ENCODE measurements around the gene EIF2S2.

Gene EIF2S2

GRCh38 chr20:34090645-34091044 lies 21.4 kb downstream of the EIF2S2 start:
- in situ Hi-C loops (cut with MboI; ENCODE audit: low sequenced_read_pairs) = no loop called here

DNA sequence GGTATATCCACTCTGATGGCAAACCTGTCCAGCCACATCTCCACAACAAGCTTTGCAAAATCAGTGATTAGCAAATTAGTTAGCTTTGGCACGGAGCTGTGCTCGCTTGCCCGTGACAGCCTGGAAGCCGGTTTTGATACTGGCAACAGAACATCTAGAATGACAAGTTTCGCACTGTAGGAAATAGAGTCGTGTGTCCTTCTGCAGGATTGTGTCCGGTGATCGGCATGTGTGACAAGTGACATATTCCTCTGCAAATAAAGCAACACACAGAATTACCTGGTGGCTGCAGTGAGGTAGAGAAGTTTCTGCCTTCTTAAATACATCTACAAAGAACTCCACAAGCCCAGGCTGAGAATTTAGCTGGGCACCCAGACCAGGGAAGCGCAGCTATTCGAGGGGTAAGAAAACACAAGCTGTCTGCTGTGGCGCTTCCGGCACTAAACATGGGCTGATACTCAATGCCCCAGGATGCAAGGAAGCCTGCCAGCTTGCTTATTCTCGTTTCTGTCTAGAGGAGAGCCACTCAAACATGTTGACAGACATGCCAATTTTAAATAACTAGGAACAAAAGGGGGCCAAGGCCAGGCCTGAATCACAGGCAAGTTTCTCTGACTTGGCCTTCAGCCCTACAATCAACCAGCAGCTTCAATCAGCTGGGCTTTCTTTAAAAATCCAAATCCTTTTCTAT lies 22.2 kb downstream of the EIF2S2 start:
- in situ Hi-C loops (cut with MboI; ENCODE audit: low sequenced_read_pairs) = no loop called here

DNA sequence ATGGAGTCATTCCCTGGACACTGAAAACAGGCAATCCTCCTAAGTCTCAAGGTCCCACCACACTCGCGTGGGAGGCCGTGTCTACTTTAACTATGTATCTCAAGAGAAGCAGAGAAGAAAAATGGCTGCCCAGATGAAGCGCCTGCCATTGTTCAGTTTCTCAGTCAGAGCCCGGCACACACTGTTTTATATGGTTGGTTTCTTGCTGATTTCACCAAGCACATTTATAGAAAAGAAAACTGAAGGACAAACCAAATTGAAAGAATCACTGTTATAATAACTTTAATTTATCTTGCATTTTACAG lies 22.9 kb downstream of the EIF2S2 start:
- in situ Hi-C loops (cut with MboI; ENCODE audit: low sequenced_read_pairs) = no loop called here

DNA sequence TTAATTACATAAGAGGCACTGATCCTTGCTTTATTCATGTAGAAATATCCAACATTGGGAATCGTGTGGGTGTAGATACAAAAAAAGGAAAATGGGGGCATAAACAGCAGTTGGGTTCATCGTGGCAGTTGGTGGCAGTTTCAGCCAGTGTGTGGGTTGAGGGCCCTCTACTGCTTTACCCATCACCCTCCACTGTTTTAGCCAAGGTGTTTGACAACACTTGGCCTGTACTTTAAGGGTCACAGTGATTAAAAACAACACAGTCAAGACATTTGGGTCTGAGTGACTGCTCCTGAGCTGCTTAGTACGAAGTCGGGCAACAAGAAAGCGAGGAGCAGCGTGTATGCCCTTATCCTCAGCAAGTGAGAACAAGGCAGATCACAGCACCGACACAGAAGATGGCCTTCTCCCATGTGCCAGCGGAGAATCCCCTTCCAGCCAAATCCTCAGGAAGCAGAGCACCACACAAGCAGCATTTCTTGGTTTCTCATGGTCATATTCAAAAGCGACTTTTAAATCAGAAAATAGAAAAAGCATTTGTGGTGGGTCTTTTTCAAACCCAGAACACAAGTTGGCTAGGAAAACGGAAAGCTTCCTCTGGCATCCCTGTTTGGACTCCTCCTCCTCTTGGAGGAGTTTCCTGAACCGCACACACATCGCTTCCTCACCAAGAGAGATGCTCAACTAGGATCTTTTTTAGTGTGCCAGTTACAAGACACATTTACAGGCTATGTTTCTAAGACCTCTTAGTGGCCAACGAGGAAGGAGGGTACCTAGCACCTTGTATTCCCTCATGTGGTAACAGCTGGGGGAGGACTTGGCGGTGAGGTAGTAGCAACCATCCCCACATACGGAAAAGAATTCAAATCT lies 23.5 kb downstream of the EIF2S2 start:
- in situ Hi-C loops (cut with MboI; ENCODE audit: low sequenced_read_pairs) = no loop called here

- in situ Hi-C loops (cut with MboI; ENCODE audit: low sequenced_read_pairs) = no loop called here
Observed at GRCh38 chr20:34085544-34086040, 26.5 kb downstream of the EIF2S2 start.

- in situ Hi-C loops (cut with MboI; ENCODE audit: low sequenced_read_pairs) = no loop called here
Observed at GRCh38 chr20:34084227-34084923, 27.7 kb downstream of the EIF2S2 start.

DNA sequence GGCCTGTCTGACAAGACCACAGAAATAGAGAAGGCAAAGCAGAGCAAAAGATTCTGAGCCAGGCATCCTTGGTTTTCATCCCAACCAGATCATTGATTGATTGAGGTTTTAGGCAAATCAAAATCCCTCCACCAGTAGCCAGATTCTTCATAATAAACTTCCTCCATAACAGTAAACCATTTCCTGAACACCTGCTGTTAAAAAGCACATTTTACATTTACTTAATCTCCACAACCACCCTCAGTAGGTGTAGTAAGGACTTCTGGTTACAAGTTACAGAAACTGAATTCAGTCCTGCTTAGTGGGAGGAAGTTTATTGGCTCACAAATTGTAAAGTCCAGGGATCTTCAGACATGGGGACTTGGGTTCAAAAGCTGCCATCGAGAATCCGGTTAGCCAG lies 28.3 kb downstream of the EIF2S2 start:
- in situ Hi-C loops (cut with MboI; ENCODE audit: low sequenced_read_pairs) = no loop called here

DNA sequence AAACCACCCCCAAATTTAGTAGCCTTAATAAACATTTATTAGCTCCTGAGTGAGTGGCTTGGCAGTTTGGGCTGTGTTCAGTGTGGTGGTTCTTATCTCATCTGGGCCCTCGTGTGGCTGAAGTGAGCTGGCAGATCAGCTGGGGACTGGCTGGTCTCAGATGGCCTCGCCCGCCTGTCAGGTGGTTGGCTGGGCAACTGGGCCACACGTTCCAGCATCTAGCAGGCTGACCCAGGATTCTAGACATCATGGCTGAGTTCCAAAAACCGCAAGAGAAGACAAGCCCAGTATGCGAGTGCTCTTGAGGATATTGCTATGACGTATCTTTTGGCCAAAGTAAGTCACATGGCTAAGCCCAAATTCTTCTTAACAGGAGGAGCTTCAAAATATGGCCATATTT lies 28.9 kb downstream of the EIF2S2 start:
- in situ Hi-C loops (cut with MboI; ENCODE audit: low sequenced_read_pairs) = no loop called here

- in situ Hi-C loops (cut with MboI; ENCODE audit: low sequenced_read_pairs) = no loop called here
Observed at GRCh38 chr20:34082232-34082887, 29.7 kb downstream of the EIF2S2 start.

GRCh38 chr20:34079818-34080217 lies 32.2 kb downstream of the EIF2S2 start:
- in situ Hi-C loops (cut with MboI; ENCODE audit: low sequenced_read_pairs) = no loop called here

- in situ Hi-C loops (cut with MboI; ENCODE audit: low sequenced_read_pairs) = no loop called here
Observed at GRCh38 chr20:34078540-34078939, 33.5 kb downstream of the EIF2S2 start.

GRCh38 chr20:34076952-34077351 lies 35.1 kb downstream of the EIF2S2 start:
- in situ Hi-C loops (cut with MboI; ENCODE audit: low sequenced_read_pairs) = no loop called here

GRCh38 chr20:34075647-34076046 lies 36.4 kb downstream of the EIF2S2 start:
- in situ Hi-C loops (cut with MboI; ENCODE audit: low sequenced_read_pairs) = no loop called here

- in situ Hi-C loops (cut with MboI; ENCODE audit: low sequenced_read_pairs) = loop anchor here (25.0 kb wide), 1 partner anchor 137 kb away; no protein-coding TSS in a partner anchor
Observed at GRCh38 chr20:34074101-34074760, 37.8 kb downstream of the EIF2S2 start.

DNA sequence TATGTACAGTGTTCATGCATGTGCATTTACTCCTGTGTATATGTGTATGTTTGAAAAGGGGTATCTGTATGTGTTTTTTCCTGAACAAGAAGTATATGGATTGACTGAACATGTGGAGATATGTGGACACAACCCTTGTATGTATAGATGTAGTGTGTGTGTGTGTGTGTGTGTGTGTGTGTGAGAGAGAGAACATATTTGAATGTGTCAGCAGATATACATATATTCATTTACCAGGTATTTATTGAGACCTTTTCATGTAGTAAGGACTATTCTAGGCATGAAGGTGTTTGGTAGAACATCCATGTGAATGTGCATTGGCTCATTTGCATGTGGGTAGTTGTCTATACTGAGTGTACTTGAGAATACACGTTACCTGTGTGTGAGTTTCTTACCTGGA lies 39.3 kb downstream of the EIF2S2 start:
- in situ Hi-C loops (cut with MboI; ENCODE audit: low sequenced_read_pairs) = loop anchor here (25.0 kb wide), 1 partner anchor 135 kb away; no protein-coding TSS in a partner anchor

- in situ Hi-C loops (cut with MboI; ENCODE audit: low sequenced_read_pairs) = loop anchor here (25.0 kb wide), 1 partner anchor 135 kb away; no protein-coding TSS in a partner anchor
Observed at GRCh38 chr20:34072076-34072475, 40.0 kb downstream of the EIF2S2 start.

GRCh38 chr20:34070859-34071258 lies 41.2 kb downstream of the EIF2S2 start:
- in situ Hi-C loops (cut with MboI; ENCODE audit: low sequenced_read_pairs) = loop anchor here (25.0 kb wide), 1 partner anchor 134 kb away; no protein-coding TSS in a partner anchor

DNA sequence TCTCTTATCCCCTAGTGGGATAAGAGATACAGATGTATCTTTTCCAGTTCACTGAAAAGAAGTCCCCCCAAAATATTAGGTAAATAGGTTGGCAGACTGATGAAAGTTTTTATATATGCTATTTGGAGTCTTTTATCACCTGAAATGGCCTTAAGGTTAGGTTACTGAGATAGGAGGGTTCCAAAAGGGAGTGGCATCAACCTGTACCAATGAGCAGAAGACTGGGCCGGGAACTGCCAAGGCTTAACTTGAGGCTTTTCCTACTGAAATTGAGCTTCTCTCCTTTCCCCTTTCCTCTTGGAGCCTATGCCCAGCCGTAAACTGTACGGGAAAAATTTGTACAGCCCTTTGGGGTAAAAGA lies 42.0 kb downstream of the EIF2S2 start:
- in situ Hi-C loops (cut with MboI; ENCODE audit: low sequenced_read_pairs) = loop anchor here (25.0 kb wide), 1 partner anchor 133 kb away; no protein-coding TSS in a partner anchor

DNA sequence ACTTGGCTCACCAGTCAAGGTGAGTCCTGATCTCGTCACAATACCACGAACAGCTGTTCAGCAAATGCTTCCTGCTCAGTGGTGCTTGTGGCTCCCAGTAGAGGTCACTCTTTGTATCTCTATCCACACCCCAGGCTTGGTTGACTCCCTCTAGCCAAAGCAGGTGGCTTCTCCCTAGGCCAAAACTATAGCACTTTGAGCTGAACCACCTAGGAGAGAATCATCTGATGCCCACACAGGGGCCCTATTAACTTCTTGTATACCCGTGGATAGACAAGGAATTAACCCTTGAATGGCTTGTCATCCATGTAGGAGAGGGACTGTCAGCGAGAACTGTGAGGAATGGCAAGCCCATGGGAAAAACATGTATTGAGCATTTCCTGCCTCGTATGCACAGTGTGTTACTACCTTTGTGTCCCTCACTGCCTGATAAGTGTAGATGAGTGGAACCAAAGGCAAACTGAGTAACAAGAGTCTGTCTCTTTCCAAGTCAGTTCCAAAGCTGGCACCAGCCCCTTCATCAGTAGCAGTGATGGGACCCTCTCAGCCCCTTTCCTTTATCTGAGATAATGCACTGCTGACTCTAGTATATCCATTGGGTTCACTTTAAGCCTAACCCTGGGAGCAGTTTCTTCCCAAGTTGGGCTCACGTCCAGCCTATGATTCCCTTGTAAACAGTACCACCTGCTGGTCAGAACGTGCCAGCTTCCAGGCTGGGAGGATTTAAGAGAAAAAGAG lies 42.5 kb downstream of the EIF2S2 start:
- in situ Hi-C loops (cut with MboI; ENCODE audit: low sequenced_read_pairs) = loop anchor here (25.0 kb wide), 1 partner anchor 132 kb away; no protein-coding TSS in a partner anchor
